ENCODE data around the gene STAT3. TPM values are rescaled to one million over a fixed set of nuclear protein-coding genes. Genes with fewer than 3 reads are reported as not detected.
"Not testable (repeated sequence)": the region's sequence is repeated elsewhere in the genome, so short reads cannot be mapped to it uniquely, and the experiment has no call there.

The STAT3 gene
- total RNA-seq, 1 donor from 2014 or later: 281 TPM

DNA sequence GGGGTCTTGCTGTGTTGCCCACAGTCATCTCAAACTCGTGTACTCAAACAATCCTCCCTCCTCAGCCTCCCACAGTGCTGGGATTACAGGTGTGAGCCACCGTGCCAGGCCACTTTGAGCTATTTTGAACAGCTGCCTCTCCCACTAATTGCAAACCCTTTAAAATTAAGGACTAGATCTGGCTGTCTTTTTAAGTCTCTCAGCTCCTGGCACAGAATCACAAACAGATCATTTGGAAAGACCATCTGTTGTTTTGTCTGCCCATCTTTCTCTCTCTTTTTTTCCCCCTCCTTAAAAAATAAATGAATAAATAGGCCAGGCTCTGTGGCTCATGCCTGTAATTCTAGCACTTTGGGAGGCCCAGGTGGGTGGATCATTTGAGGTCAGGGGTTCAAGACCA lies 10.9 kb upstream of the STAT3 start:
- no peak for DNase-seq (ENCODE audit: extremely low spot score, unreplicated experiment)
- Mint-ChIP-seq H3K27me3 (ENCODE audit: unreplicated experiment) (no peaks in the 10 kb centered on the region), H3K27ac (ENCODE audit: unreplicated experiment) (peak overlapping the region; percentile 56), H3K9me3 (ENCODE audit: unreplicated experiment) (no peaks in the 10 kb centered on the region), H3K4me1 (ENCODE audit: unreplicated experiment) (peaks cover 40% of the 10 kb centered on the region), H3K4me3 (ENCODE audit: unreplicated experiment) (no peak overlapping the region), H3K36me3 (ENCODE audit: unreplicated experiment) (peaks cover 13% of the 10 kb centered on the region)
- no peak for TF ChIP-seq CTCF (IDR thresholded peaks at IDR 0.05)

DNA sequence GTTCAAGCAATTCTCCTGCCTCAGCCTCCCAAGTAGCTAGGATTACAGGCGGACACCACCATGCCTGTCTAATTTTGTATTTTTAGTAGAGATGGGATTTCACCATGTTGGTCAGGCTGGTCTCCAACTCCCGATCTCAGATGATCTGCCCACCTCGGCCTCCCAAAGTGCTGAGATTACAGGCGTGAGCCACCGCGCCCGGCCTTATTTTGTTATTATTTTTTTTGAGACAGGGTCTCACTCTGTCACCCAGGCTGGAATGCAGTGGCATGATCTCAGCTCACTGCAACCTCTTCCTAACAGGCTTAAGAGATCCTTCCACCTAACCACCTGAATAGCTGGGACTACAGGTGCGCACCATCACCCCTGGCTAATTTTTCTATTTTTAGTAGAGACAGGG lies 7.4 kb upstream of the STAT3 start:
- peaks cover 23% of the 10 kb centered on the region for H3K4me1 Mint-ChIP-seq (ENCODE audit: unreplicated experiment)
- H3K27me3 Mint-ChIP-seq (ENCODE audit: unreplicated experiment); DNase-seq (ENCODE audit: extremely low spot score, unreplicated experiment); H3K4me3 Mint-ChIP-seq (ENCODE audit: unreplicated experiment); H3K9me3 Mint-ChIP-seq (ENCODE audit: unreplicated experiment); H3K27ac Mint-ChIP-seq (ENCODE audit: unreplicated experiment); H3K36me3 Mint-ChIP-seq (ENCODE audit: unreplicated experiment): not testable (repeated sequence)

- H3K27ac Mint-ChIP-seq (ENCODE audit: unreplicated experiment): no peak overlapping the region
These were observed 6.6 kb upstream of the STAT3 start for GRCh38 chr17:42394838-42395237.

GRCh38 chr17:42392692-42393415 lies 4.6 kb upstream of the STAT3 start:
- H3K27ac Mint-ChIP-seq (ENCODE audit: unreplicated experiment): peak overlapping the region; percentile 12
- peaks cover 18% of the 10 kb centered on the region for H3K4me1 Mint-ChIP-seq (ENCODE audit: unreplicated experiment)
- H3K4me3 Mint-ChIP-seq (ENCODE audit: unreplicated experiment): no peak overlapping the region
- no peaks in the 10 kb centered on the region for H3K9me3 Mint-ChIP-seq (ENCODE audit: unreplicated experiment)
- no peak for TF ChIP-seq CTCF (IDR thresholded peaks at IDR 0.05)
- H3K27me3 Mint-ChIP-seq (ENCODE audit: unreplicated experiment): no peaks in the 10 kb centered on the region
- no peaks in the 10 kb centered on the region for H3K36me3 Mint-ChIP-seq (ENCODE audit: unreplicated experiment)
- DNase-seq (ENCODE audit: extremely low spot score, unreplicated experiment): no peak

More at GRCh38 chr17:42394838-42395237, 6.6 kb upstream of the STAT3 start:
- Mint-ChIP-seq H3K4me1 (ENCODE audit: unreplicated experiment) (peaks cover 23% of the 10 kb centered on the region), H3K4me3 (ENCODE audit: unreplicated experiment) (no peak overlapping the region), H3K9me3 (ENCODE audit: unreplicated experiment) (no peaks in the 10 kb centered on the region), H3K27me3 (ENCODE audit: unreplicated experiment) (no peaks in the 10 kb centered on the region), H3K36me3 (ENCODE audit: unreplicated experiment) (no peaks in the 10 kb centered on the region)
- no peak for TF ChIP-seq CTCF (IDR thresholded peaks at IDR 0.05)
- no peak for DNase-seq (ENCODE audit: extremely low spot score, unreplicated experiment)

DNA sequence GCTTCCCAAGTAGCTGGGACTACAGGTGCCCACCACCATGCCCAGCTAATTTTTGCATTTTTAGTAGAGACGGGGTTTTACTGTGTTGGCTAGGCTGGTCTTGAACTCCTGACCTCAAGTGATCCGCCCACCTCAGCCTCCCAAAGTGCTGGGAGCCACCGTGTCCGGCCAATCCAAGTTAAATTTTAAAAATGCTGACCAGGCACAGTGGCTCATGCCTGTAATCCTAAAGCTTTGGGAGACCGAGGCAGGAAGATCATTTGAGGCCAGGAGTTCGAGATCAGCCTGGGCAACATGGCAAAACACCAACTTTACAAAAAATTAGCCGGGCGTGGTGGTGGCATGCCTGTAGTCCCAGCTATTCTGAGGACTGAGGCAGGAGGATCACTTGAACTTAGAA lies 3.2 kb upstream of the STAT3 start:
- not testable (repeated sequence) for H3K27me3 Mint-ChIP-seq (ENCODE audit: unreplicated experiment); H3K36me3 Mint-ChIP-seq (ENCODE audit: unreplicated experiment); H3K4me3 Mint-ChIP-seq (ENCODE audit: unreplicated experiment); H3K9me3 Mint-ChIP-seq (ENCODE audit: unreplicated experiment); DNase-seq (ENCODE audit: extremely low spot score, unreplicated experiment); H3K27ac Mint-ChIP-seq (ENCODE audit: unreplicated experiment)
- H3K4me1 Mint-ChIP-seq (ENCODE audit: unreplicated experiment): peaks cover 21% of the 10 kb centered on the region

GRCh38 chr17:42389899-42390298 lies 1.7 kb upstream of the STAT3 start:
- Mint-ChIP-seq H3K9me3 (ENCODE audit: unreplicated experiment) (no peaks in the 10 kb centered on the region), H3K27me3 (ENCODE audit: unreplicated experiment) (no peaks in the 10 kb centered on the region), H3K27ac (ENCODE audit: unreplicated experiment) (peak overlapping the region; percentile 99), H3K36me3 (ENCODE audit: unreplicated experiment) (no peaks in the 10 kb centered on the region), H3K4me1 (ENCODE audit: unreplicated experiment) (peaks cover 32% of the 10 kb centered on the region), H3K4me3 (ENCODE audit: unreplicated experiment) (no peak overlapping the region)
- TF ChIP-seq CTCF (IDR thresholded peaks at IDR 0.05): no peak
- DNase-seq (ENCODE audit: extremely low spot score, unreplicated experiment): no peak
